Naive thymus-derived CD4-positive, alpha-beta T cell (primary cell): ENCODE measurements around the gene MED25. TPM values are rescaled to one million over a fixed set of nuclear protein-coding genes. Genes with fewer than 3 reads are reported as not detected.

Experiments used
- ATAC-seq: fragments of 150-1000 bp; cut with Tn5 transposase; 2 replicates; pipeline ENCODE4 v1.10.0; 2021; ENCODE audit warnings: mild to moderate bottlenecking, moderate library complexity
- CTCF ChIA-PET: fragments of 350-600 bp; sonication (Branson Sonifier 250); formaldehyde crosslinking; loops from one replicate; lab custom pipeline; 2021; ENCODE audit warnings: antibody characterized with exemption; lab: Charles Lee
- POLR2A ChIA-PET: fragments of 350-600 bp; sonication (Branson Sonifier 250); formaldehyde crosslinking; loops from one replicate; lab custom pipeline; 2021; ENCODE audit warnings: antibody characterized with exemption, inconsistent platforms; lab: Charles Lee
- DNase-seq, 9 donors: peaks; one replicate each; pipeline versions ENCODE4 v3.0.0 to v3.0.0-alpha.2; 2020 to 2022; ENCODE audit warnings: mixed read lengths in 1 of 9
- H3K27ac ChIP-seq: one replicate; pipeline ENCODE4 v1.7.0; 2013; ENCODE audit warnings: mild to moderate bottlenecking, low read depth, low read length, moderate library complexity
- H3K27me3 ChIP-seq, 2 donors: one replicate each; pipeline ENCODE4 v1.7.0; 2013; ENCODE audit warnings: low read length in 2 of 2, mild to moderate bottlenecking in 2 of 2, moderate library complexity in 2 of 2; ENCODE audit not compliant: control insufficient read depth in 2 of 2, insufficient read depth in 2 of 2
- H3K36me3 ChIP-seq, 3 experiments: 1 replicate in 2 of 3; 2 replicates in 1 of 3; pipeline ENCODE4 v1.7.0; 2013; ENCODE audit warnings: low read length in 3 of 3, mild to moderate bottlenecking in 3 of 3, moderate library complexity in 1 of 3; ENCODE audit not compliant: insufficient read depth in 3 of 3, control insufficient read depth in 2 of 3
- H3K4me1 ChIP-seq, 2 donors: one replicate each; pipeline ENCODE4 v1.7.0; 2013; ENCODE audit warnings: low read length in 2 of 2, mild to moderate bottlenecking in 2 of 2, moderate library complexity in 1 of 2; ENCODE audit not compliant: control insufficient read depth in 2 of 2, insufficient read depth in 2 of 2
- H3K4me3 ChIP-seq: 2 replicates; pipeline ENCODE4 v1.7.0; 2013; ENCODE audit warnings: mild to moderate bottlenecking, low read length
- H3K9me3 ChIP-seq, 3 experiments: 1 replicate in 2 of 3; 2 replicates in 1 of 3; pipeline ENCODE4 v1.7.0; 2013; ENCODE audit warnings: low read length in 3 of 3; ENCODE audit not compliant: control insufficient read depth in 2 of 3
- H3K27ac Mint-ChIP-seq, 9 donors: one replicate each; pipeline ENCODE4 v1.8.0; 2020 to 2022; ENCODE audit warnings: mixed read lengths in 9 of 9, mild to moderate bottlenecking in 8 of 9, moderate library complexity in 5 of 9, inconsistent platforms in 2 of 9
- H3K27me3 Mint-ChIP-seq, 5 donors: one replicate each; pipeline ENCODE4 v1.8.0; 2021 to 2022; ENCODE audit warnings: mixed read lengths in 5 of 5, mild to moderate bottlenecking in 1 of 5
- H3K36me3 Mint-ChIP-seq, 5 donors: one replicate each; pipeline ENCODE4 v1.8.0; 2020 to 2022; ENCODE audit warnings: mixed read lengths in 5 of 5, mild to moderate bottlenecking in 3 of 5, inconsistent platforms in 1 of 5
- H3K4me1 Mint-ChIP-seq, 7 donors: one replicate each; pipeline ENCODE4 v1.8.0; 2020 to 2022; ENCODE audit warnings: mixed read lengths in 7 of 7, mild to moderate bottlenecking in 3 of 7, inconsistent platforms in 1 of 7
- H3K4me3 Mint-ChIP-seq, 10 donors: one replicate each; pipeline ENCODE4 v1.8.0; 2020 to 2022; ENCODE audit warnings: mild to moderate bottlenecking in 10 of 10, mixed read lengths in 10 of 10, moderate library complexity in 6 of 10, inconsistent platforms in 2 of 10
- H3K9me3 Mint-ChIP-seq, 11 donors: one replicate each; pipeline ENCODE4 v1.8.0; 2020 to 2022; ENCODE audit warnings: mixed read lengths in 11 of 11, mild to moderate bottlenecking in 4 of 11, inconsistent platforms in 1 of 11, moderate library complexity in 1 of 11
- intact Hi-C, 2 donors: fragments of 100-400 bp; cut with micrococcal nuclease; formaldehyde crosslinking; loops; one replicate each; pipeline ENCODE4 v1.15.1; 2023
- polyA plus RNA-seq, 2 donors: library from polyadenylated mRNA; unstranded; fragments of 300-500 nt; fragmentation: Illumina TruSeq; gene quantifications; one replicate each; pipeline ENCODE4 v1.2.3, GENCODE V29; 2021
- total RNA-seq, 6 experiments: library from RNA in 5 of 6; stranded (reverse) in 5 of 6; gene quantifications; 1 replicate in 5 of 6; 2 replicates in 1 of 6; pipeline ENCODE4 v1.2.3 and lab custom pipeline; 2021 to 2026

The MED25 gene
- total RNA-seq (10 to 100 TPM; 36.8 to 75.2 (median 55.4) TPM), polyA plus RNA-seq (10 to 100 TPM; 10.8 to 16.7 TPM), total RNA-seq (lab: John Stamatoyannopoulos, UW) (91.1 reads per million, percentile 83 among the genes with 10 or more reads in this experiment)

GRCh38 chr19:49817964-49818648 lies at the start of gene MED25:
Gene MED25 (plus strand): TSS chr19:49818289. CDS start chr19:49818342, 53 bp downstream.
- H3K27ac Mint-ChIP-seq = peak within 1 kb of the TSS; percentile 96 to 100 (median 100)
- no peaks in the 10 kb centered on the region for H3K27me3 Mint-ChIP-seq
- ChIA-PET CTCF (no interaction called here), POLR2A (interaction anchor here (0.6 to 3.0 kb wide), 8 partner anchors 9 to 100 kb away, joined by 3 to 16 read pairs (median 6); partner anchors contain the start of genes AKT1S1, PTOV1 and TBC1D17)
- H3K4me3 Mint-ChIP-seq = peak within 1 kb of the TSS; percentile 94 to 100 (median 98)
- H3K9me3 Mint-ChIP-seq = peaks cover 0 to 4% (median 0%) of the 10 kb centered on the region in 11 donors
- H3K4me1 Mint-ChIP-seq = peaks cover 20 to 51% (median 39%) of the 10 kb centered on the region in 7 donors
- peak within 1 kb of the TSS; percentile 91 for H3K4me3 ChIP-seq
- H3K4me1 ChIP-seq = peaks cover 11 to 17% of the 10 kb centered on the region in 2 donors
- H3K27me3 ChIP-seq = no peaks in the 10 kb centered on the region
- H3K36me3 Mint-ChIP-seq = peaks cover 0 to 7% (median 2%) of the 10 kb centered on the region in 5 donors
- DNase-seq (peak; percentile 87 to 96 (median 94)), ATAC-seq (peak; percentile 65)
- H3K9me3 ChIP-seq = no peaks in the 10 kb centered on the region
- peak within 1 kb of the TSS; percentile 88 for H3K27ac ChIP-seq
- intact Hi-C loops = loop anchor here (1.0 to 10.0 kb wide), 12 partner anchors 9 to 1549 kb away; partner anchors contain the start of genes AKT1S1 (in 2 of the 2), PNKP (in 2 of the 2), PRR12 (in 2 of the 2) and TBC1D17 (in 2 of the 2)
- H3K36me3 ChIP-seq = peaks cover 0 to 12% (median 2%) of the 10 kb centered on the region in 3 experiments

DNA sequence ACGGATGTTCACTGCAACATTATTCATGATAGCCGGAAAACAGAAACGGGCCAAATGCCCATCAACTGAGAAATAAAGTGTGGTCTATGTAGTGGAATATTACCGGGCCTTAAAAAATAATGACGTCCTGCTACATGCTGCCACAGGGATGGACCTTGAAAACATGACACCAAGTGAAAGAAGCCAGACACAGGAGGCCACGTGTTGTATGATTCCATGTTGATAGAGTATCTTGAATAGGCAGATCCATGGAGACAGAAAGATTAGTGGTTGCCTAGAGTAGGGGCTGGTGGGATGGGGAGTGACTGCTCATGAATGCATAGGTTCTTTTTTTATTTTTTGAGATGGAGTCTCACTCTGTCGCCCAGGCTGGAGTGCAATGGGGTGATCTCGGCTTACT lies 47.6 kb upstream of the MED25 start:
- no peaks in the 10 kb centered on the region for H3K9me3 ChIP-seq
- H3K4me3 Mint-ChIP-seq = peak overlapping the region in 1 of 10 donors; percentile 21
- intact Hi-C loops = no loop called here
- peaks cover 34 to 62% (median 49%) of the 10 kb centered on the region in 7 donors for H3K4me1 Mint-ChIP-seq
- ATAC-seq (no peak), DNase-seq (no peak)
- H3K27ac ChIP-seq = no peak overlapping the region
- CTCF ChIA-PET = no interaction called here
- peak overlapping the region in 2 of 9 donors; percentile 38 to 59 for H3K27ac Mint-ChIP-seq
- H3K27me3 Mint-ChIP-seq = no peaks in the 10 kb centered on the region
- H3K36me3 ChIP-seq = peaks cover 0 to 15% (median 0%) of the 10 kb centered on the region in 3 experiments
- H3K36me3 Mint-ChIP-seq = peaks cover 0 to 12% (median 3%) of the 10 kb centered on the region in 5 donors
- POLR2A ChIA-PET = no interaction called here
- H3K27me3 ChIP-seq = no peaks in the 10 kb centered on the region
- peaks cover 0 to 2% (median 0%) of the 10 kb centered on the region in 11 donors for H3K9me3 Mint-ChIP-seq
- H3K4me1 ChIP-seq = peaks cover 11 to 15% of the 10 kb centered on the region in 2 donors
- no peak overlapping the region for H3K4me3 ChIP-seq

DNA sequence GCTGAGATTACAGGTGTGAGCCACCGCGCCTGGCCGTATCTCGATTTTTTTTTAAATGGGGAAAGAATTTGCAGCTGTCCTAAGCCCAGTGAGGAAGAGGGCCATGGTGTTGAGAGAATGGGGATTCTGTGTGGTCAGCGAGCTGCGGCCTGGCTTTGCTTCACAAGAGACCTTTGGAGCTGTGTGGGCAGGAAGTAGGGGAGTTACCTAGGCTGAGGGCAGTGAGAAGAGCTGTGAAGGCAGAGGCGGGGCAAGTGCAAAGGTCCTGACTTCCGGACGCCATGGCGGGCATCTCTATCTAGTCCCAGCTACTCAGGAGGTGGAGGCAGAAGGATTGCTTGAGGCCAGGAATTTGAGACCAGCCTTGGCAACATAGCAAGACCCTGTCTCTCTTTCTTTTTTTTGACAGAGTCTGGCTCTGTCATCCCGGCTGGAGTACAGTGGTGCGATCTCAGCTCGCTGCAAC lies 46.4 kb upstream of the MED25 start:
- Mint-ChIP-seq H3K27me3 (no peaks in the 10 kb centered on the region), H3K4me1 (peaks cover 34 to 61% (median 39%) of the 10 kb centered on the region in 7 donors), H3K36me3 (peaks cover 0 to 12% (median 7%) of the 10 kb centered on the region in 5 donors), H3K4me3 (no peak overlapping the region), H3K9me3 (no peaks in the 10 kb centered on the region), H3K27ac (peak overlapping the region in 2 of 9 donors; percentile 21 to 38)
- POLR2A ChIA-PET = interaction anchor here (0.8 kb wide), 1 partner anchor 54 kb away, joined by 3 read pairs; no protein-coding TSS in a partner anchor
- no peaks in the 10 kb centered on the region for H3K9me3 ChIP-seq
- peaks cover 0 to 15% (median 0%) of the 10 kb centered on the region in 3 experiments for H3K36me3 ChIP-seq
- H3K4me1 ChIP-seq = peaks cover 10 to 11% of the 10 kb centered on the region in 2 donors
- ATAC-seq (no peak), DNase-seq (no peak)
- H3K27ac ChIP-seq = no peak overlapping the region
- intact Hi-C loops = no loop called here
- H3K4me3 ChIP-seq = no peak overlapping the region
- CTCF ChIA-PET = no interaction called here
- H3K27me3 ChIP-seq = no peaks in the 10 kb centered on the region

GRCh38 chr19:49772850-49773432 lies 45.1 kb upstream of the MED25 start:
- Mint-ChIP-seq H3K27ac (peak overlapping the region in 1 of 9 donors; percentile 38), H3K27me3 (no peaks in the 10 kb centered on the region), H3K36me3 (peaks cover 0 to 12% (median 7%) of the 10 kb centered on the region in 5 donors), H3K9me3 (no peaks in the 10 kb centered on the region), H3K4me1 (peaks cover 26 to 53% (median 31%) of the 10 kb centered on the region in 7 donors), H3K4me3 (peak overlapping the region in 1 of 10 donors; percentile 41)
- no peaks in the 10 kb centered on the region for H3K27me3 ChIP-seq
- H3K4me3 ChIP-seq = no peak overlapping the region
- H3K36me3 ChIP-seq = peaks cover 0 to 8% (median 0%) of the 10 kb centered on the region in 3 experiments
- no peak for ATAC-seq
- intact Hi-C loops = no loop called here
- no peak for DNase-seq
- POLR2A ChIA-PET = no interaction called here
- CTCF ChIA-PET = no interaction called here
- H3K27ac ChIP-seq = no peak overlapping the region
- peaks cover 2 to 8% of the 10 kb centered on the region in 2 donors for H3K4me1 ChIP-seq
- H3K9me3 ChIP-seq = no peaks in the 10 kb centered on the region

DNA sequence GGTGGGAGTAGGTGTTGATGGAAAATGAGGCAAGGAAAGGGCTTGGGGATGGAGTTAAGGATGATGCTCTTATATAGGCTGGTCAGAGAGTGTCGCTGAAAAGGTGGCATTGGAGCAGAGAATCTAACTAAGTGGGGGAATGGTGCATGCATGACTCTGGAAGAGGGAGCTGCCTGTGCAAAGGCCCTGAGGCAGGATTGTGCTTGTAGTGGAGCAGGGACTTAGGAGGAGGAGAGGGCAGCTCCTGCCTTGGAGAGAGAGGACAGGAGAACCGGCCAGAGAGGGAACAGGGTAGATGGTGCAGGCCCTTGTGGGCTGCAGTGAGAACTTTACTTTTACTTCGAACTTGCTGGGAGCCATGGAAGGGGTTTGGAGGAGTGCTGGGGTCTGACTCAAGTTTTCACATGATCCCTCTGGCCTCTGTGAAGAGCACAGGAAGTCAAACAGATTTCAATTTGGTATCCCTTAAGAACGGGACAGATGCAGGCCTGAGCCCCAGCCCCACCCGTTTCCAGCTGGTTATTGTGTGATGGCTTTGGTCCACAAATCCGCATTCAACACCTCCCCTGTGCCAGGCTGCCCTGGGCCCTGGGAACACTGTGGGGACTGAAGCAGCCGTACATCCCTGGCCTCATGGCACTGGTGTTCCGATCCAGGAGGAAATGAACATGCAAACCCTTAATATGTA lies 44.3 kb upstream of the MED25 start:
- Histone ChIP-seq H3K4me3 (no peak overlapping the region), H3K4me1 (no peaks in the 10 kb centered on the region), H3K36me3 (peaks cover 0 to 8% (median 0%) of the 10 kb centered on the region in 3 experiments), H3K27me3 (no peaks in the 10 kb centered on the region), H3K9me3 (no peaks in the 10 kb centered on the region), H3K27ac (no peak overlapping the region)
- H3K36me3 Mint-ChIP-seq = peaks cover 0 to 12% (median 7%) of the 10 kb centered on the region in 5 donors
- CTCF ChIA-PET = no interaction called here
- ATAC-seq (no peak), DNase-seq (no peak)
- POLR2A ChIA-PET = no interaction called here
- H3K4me1 Mint-ChIP-seq = peaks cover 18 to 45% (median 23%) of the 10 kb centered on the region in 7 donors
- peak overlapping the region in 1 of 10 donors; percentile 20 for H3K4me3 Mint-ChIP-seq
- H3K27me3 Mint-ChIP-seq = no peaks in the 10 kb centered on the region
- H3K27ac Mint-ChIP-seq = peak overlapping the region in 4 of 9 donors; percentile 10 to 38 (median 17)
- no peaks in the 10 kb centered on the region for H3K9me3 Mint-ChIP-seq
- intact Hi-C loops = no loop called here

GRCh38 chr19:49774969-49775368 lies 43.1 kb upstream of the MED25 start:
- H3K27me3 Mint-ChIP-seq = no peaks in the 10 kb centered on the region
- H3K27ac Mint-ChIP-seq = peak overlapping the region in 2 of 9 donors; percentile 31 to 67
- peaks cover 0 to 8% (median 0%) of the 10 kb centered on the region in 3 experiments for H3K36me3 ChIP-seq
- H3K4me1 Mint-ChIP-seq = peaks cover 14 to 41% (median 22%) of the 10 kb centered on the region in 7 donors
- H3K27ac ChIP-seq = no peak overlapping the region
- H3K27me3 ChIP-seq = no peaks in the 10 kb centered on the region
- peaks cover 0 to 12% (median 4%) of the 10 kb centered on the region in 5 donors for H3K36me3 Mint-ChIP-seq
- no peaks in the 10 kb centered on the region for H3K4me1 ChIP-seq
- no peak overlapping the region for H3K4me3 ChIP-seq
- no peak for ATAC-seq
- CTCF ChIA-PET = no interaction called here
- intact Hi-C loops = no loop called here
- POLR2A ChIA-PET = no interaction called here
- H3K9me3 Mint-ChIP-seq = no peaks in the 10 kb centered on the region
- no peak for DNase-seq
- no peaks in the 10 kb centered on the region for H3K9me3 ChIP-seq
- H3K4me3 Mint-ChIP-seq = no peak overlapping the region
